HT-29 (cell line): ENCODE results near the gene SLC17A2. TPM values are rescaled to one million over a fixed set of nuclear protein-coding genes. Genes with fewer than 3 reads are reported as not detected.

Experiments
- DNase-seq: peaks from one replicate; pipeline ENCODE4 v3.0.0-alpha.2; 2015; ENCODE audit warnings: low spot score
- total RNA-seq: library from RNA; depleted of rRNA; stranded (reverse); fragments of >200 nt; shearing (Covaris generic); gene quantifications from 2 replicates; pipeline ENCODE4 v1.2.3, GENCODE V29; 2014; rRNA removed

The SLC17A2 gene
- total RNA-seq, 1 experiment from 2014 or later: not detected

DNA sequence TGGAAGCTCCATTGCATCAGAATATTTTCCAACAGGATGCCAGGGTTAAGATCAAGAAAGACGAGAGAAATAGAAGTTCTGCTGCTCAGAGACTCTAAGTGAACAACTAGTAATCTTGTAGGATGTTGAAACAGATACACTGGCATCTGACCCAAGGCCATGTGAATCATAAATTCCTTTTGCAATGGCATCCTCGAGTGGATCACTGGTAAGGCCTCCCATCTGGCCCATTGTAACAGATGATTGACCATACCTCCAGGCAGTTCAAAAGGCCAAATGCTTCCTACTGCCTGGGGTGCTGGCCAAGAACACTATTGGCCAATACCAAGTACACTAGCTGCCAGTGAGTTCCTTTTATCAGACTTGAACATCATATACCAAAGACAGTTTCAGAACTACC is 46.5 kb downstream of the SLC17A2 start:
- DNase-seq: no peak

DNA sequence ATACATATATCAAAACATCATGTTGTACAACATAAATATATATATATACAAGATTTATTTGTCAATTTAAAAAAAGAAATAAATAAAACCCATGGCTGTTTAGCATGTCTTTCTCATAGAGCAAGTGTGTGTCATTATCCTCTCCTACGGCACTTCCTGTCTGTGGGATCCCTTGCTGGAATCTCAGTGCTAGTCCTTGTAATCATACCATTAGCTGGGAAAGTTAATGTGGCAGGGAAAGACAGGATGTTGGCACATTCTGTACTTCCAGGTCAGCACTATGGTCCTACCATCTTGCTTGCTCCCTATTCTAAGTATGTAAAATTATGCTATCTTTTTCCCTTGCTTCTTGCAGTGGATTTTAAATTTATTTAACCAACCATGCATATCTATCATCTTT is 47.0 kb downstream of the SLC17A2 start:
- DNase-seq: no peak

DNA sequence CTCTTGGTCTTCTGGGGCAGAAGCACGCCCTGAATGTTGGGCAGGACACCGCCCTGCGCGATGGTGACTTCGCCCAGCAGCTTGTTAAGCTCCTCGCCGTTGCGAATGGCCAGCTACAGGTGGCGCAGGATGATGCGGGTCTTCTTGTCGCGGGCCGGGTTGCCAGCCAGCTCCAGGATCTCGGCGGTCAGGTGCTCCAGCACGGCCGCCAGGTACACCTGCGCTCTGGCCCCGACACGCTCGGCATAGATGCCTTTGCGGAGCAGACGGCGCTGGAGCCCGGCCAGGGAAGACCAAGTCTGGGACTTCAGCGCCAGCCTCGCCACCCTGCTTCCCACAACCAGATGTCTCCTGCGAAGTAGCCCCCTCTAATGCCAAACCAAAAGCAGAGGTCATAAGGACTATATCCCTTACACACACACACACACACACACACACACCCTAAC is 48.4 kb downstream of the SLC17A2 start:
- no peak for DNase-seq

DNA sequence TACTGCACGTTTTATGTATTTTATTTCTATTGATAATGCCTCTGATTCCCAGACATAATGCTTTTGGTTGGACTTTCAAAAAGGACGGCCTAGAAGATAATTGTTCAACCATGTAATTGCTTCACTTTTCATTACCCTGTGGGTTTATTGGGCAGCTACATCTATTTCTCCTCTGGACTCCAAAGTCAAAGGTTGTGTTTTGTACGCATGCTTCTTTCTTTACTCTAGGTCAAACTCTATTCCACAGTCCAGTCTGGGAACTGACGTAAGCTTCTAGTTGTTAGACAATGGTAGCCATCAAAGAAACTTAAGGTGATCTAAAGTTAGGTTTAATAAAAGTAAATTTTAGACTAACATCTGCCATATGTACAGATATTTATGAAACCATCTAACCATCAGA is 49.9 kb downstream of the SLC17A2 start:
- no peak for DNase-seq

DNA sequence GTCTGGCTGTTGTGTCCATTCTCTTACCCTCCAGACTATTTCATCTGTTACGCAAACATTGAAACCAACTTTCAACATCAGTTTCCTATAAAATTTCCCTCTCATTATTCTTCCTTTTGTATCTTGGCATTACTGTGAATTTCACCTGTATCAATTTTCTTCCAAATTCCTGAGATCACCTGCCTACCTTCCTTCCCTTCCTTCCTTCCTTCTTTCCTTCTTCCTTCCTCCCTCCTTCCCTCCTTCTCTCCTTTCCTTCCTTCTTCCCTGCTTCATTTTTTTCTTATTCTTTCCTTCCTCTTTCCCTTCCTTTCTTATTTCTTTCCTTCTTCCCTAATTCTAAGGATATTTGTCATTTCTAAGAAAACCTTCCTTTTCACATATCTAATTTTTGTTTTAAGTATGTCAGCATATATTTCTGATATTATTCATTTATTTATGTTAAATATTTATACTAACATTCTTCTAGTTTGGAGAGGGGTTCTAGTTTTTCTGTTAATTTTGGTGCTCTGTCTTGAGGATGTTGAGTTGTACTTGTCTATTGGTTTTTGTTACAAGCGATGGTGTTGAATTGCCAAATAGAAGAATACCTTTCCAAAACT is 51.7 kb downstream of the SLC17A2 start:
- DNase-seq: no peak

DNA sequence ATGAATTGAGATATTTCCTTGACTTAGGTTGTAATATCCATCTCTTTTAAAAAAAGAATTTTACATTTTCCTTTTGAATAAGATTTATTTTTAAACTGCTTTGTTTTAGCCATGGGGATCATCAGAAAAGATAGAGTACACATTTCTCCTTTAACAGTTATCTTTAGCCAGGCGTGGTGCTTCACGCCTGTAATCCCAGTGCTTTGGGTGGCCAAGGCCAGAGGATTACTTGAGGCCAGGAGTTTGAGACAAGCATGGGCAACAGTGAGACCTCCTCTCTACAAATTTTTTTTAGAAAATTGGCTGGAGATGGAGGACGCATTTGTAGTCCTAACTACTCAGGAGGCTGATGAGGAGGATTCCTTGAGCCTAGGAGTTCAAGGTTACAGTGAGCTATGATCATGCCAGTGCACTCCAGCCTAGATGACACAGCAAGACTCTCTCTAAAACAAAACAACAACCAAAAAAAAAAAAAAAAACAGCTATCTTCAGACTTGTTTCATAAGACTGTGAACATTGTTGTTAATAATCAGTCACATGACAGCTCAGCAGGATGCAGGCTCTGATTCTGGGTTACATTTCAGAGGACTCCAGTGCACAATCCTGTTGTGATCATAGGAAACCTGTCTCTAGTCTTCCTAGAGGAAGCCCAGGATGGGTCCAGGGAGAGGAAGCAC is 54.4 kb downstream of the SLC17A2 start:
- DNase-seq: no peak

DNA sequence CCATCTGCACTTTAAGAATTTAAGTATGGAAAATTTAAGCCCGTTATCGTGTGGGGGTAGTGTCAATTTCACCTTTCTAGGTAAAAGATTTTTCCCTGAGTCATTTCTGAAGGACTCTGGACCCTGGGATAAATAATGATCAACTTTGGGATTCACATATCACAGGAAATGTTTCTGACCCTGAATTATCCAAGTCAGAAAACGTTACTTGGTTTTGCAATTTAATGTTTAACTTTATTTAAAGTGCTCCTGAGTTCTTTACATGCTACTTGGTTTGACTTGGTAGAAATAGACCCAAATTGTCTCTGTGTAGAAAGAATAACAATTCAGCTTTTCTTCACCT is 55.0 kb downstream of the SLC17A2 start:
- no peak for DNase-seq

DNA sequence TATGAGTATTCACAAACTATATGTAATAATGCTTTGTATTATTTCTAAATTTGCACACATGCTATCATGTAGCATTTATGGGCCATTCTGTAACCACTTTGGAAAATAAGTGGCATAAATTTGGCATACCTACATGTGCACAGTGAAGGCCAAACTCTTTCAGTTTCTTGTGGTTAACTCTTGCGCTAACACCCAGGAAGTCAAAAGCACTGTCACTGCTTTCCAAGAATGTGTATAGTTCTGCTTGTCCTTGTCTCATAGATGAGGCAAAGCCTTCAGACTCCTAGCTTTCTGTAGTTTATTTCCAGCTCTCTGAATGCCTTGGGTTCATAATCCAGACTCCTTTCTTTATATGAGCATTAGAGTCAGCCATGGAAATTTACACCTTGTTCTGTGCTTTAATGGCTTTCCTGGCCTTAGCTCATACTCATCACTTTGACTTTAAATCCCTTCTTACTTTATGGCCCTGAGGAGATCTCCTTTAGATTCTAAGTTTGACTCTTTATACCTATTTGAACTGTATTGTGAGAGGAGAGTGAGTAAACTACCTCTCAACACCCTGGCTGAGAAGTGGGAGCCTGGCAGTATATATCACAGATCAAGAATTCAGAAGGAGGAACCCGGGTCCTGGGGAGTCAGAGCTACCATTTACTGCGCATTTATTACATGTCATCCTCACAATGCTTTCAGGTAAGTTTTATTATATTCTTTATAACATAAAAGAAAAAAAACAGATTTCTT is 55.5 kb downstream of the SLC17A2 start:
- no peak for DNase-seq

DNA sequence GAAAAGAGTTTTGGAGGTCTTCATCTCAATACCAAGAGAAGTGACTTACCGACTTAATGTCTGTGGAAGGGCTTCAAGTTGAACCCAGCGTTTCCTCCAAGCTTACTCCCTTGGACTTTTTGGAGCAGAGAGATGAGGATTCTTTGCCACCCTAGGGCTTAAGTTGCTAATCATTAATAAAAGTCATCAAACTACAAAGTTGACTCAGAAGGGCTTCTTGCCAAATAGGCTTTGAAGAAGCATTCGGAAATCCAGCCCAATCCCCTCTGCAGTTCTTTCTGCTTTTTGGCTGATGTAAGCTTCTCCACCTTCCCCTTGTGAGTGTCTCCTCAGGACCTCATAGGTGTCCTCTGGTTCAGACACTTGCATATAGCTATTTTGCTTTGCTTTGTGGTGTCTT is 56.4 kb downstream of the SLC17A2 start, which contains the start of gene SLC17A3:
SLC17A3 (minus strand) TSS at position 126 of the 400 bp plus-strand sequence. CDS start 5,856 bp downstream, outside the sequence.
- DNase-seq: no peak

DNA sequence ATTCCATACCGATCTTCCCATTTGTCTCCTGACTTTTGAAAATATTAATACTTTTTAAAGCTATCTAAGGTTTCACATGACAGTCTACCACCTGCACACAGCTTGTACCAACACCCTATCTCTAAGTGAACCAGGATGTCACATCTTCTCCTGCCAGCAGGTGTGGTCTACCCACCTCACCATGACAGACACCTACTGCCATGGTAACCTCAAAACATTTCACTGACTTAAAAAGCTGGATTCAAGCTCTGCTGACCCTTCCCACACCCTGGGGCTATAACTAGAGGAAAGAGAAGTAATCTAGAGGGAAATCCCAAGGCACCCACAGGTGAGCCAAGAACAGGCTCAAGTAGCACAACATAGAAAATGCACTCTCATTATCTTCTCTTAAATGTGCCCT is 57.7 kb downstream of the SLC17A2 start:
- DNase-seq: no peak

DNA sequence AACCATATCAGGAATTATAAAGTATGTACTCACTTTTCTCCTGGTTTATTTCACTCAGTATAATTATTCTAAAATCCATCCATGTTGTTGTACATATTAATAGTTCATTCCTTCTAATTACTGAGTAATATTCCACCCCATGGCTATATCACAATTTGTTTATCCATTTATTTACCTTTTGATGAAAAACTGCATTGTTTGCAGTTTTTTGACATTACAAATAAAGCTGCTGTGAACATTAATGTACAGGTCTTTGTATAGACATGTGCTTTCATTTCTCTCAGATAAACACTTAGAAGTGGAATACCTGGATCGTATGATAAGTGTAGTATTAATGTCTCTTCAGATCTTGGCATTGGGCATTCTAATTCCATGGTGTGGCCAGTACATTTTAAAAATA is 60.7 kb downstream of the SLC17A2 start:
- DNase-seq: no peak

DNA sequence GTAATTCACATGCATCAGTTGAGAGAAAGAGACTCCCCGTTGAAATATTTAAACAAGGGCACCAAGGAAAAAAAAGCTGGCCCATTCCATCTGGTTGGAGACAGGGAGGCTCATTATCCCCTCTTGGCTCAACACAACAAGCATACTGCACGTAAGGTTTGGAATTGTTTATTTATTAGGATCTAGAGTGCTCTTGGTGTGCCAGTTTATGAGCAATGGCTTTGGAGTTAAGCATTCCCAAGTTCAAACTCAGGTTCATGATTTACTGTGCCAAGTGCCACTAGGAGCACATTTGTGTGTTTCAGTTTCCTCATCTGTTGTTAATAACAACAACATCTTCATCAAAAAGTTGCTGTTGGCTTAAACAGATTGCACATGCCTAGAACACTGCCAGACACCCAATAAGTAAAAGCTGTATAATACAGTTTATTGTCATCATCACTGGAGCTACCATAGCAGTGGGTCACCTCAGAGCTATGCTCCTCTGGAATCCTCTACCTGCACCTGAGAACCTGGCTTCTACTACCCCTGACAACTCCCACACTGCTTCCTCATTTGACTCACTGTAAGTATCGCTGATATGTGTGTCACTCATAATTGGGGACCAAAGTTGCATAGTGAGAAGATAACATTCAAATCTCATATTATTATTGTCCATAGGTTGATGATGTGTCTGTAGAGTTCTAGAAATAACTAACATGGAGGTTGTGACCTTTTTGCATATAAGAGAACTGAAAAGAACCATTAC is 61.9 kb downstream of the SLC17A2 start:
- DNase-seq: no peak

DNA sequence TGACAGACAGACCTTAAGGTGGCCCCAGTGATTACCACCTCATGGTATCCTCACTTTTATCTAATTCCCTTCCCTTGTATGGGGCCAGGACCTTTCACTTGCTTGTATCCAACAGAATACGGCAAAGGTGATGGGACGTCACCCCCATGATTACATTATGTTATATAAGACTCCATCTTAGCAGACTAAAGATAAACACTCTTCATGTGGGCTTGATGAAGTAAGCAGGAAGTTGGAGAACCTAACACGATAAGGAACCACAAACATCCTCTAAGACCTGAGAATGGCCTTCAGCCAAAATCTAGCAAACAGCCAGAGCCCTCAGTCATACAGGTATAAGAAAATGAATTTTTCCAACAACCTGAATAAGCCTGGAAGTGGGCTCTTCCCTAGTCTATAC is 64.5 kb downstream of the SLC17A2 start:
- DNase-seq: no peak

DNA sequence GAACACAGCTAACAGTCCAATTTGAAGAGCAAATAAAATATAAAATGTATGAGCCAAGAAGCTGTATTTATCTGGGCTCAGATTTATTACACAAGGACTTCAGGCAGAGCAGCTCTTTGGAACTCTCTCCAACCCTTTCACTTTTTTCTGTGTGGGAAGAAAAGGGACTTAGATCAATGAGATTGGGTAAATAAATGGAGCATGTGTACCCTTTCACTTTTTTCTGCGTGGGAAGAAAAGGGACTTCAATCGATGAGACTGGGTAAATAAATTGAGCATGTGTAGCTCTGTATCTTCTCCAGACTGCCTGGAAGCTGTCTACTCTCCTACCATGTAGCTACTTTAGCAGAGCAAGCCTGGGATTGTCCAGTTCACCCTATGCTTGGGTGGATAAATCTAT is 67.1 kb downstream of the SLC17A2 start:
- no peak for DNase-seq

Other genes with a start within 250 kb of the SLC17A2 start
- gene SLC17A4, start 175.9 kb downstream of the SLC17A2 start, total RNA-seq: 0.05 and 0.23 TPM in 2 replicates
- gene SLC17A1, start 98.6 kb downstream of the SLC17A2 start, total RNA-seq: not detected in 2 replicates
- not detected in 2 replicates for gene SLC17A3, start 56.4 kb downstream of the SLC17A2 start, total RNA-seq
- 2.5 and 4.0 TPM in 2 replicates for gene TRIM38, start 32.1 kb upstream of the SLC17A2 start, total RNA-seq
- 7.3 and 8.7 TPM in 2 replicates for gene HFE, start 156.7 kb upstream of the SLC17A2 start, total RNA-seq